BJ (cell line): ENCODE data around the gene NPR1. TPM values are rescaled to one million over a fixed set of nuclear protein-coding genes. Genes with fewer than 3 reads are reported as not detected.

Experiments used
- CTCF ChIA-PET: fragments of 350-600 bp; formaldehyde crosslinking; extraction: SDS; loops from one replicate; lab custom pipeline; 2021; ENCODE audit warnings: antibody characterized with exemption, inconsistent platforms; lab: Yijun Ruan, JAX
- POLR2A ChIA-PET: fragments of 300-600 bp; sonication (Branson Sonifier 250); formaldehyde crosslinking; extraction: SDS; loops from one replicate; lab custom pipeline; 2021; ENCODE audit warnings: antibody characterized with exemption; lab: Charles Lee
- DNase-seq: peaks from one replicate; pipeline ENCODE4 v3.0.0-alpha.2; 2011; ENCODE audit warnings: low read depth
- H3K27me3 ChIP-seq: 2 replicates; pipeline ENCODE4 v1.6.0; 2011; ENCODE audit warnings: low read length; ENCODE audit not compliant: control insufficient read depth, insufficient read depth
- H3K36me3 ChIP-seq: 2 replicates; pipeline ENCODE4 v1.5.1; 2011; ENCODE audit warnings: low read length; ENCODE audit not compliant: control insufficient read depth, insufficient read depth
- H3K4me3 ChIP-seq: 2 replicates; pipeline ENCODE4 v1.5.1; 2011; ENCODE audit warnings: low read depth, mild to moderate bottlenecking, control low read depth, low read length
- polyA plus RNA-seq: library from polyadenylated mRNA; depleted of rRNA; stranded (reverse); fragments of >200 nt; gene quantifications from 2 replicates; pipeline ENCODE4 v1.2.3, GENCODE V29; 2011
- TF ChIP-seq, protein P1 (sequence below): IDR thresholded peaks from 2 replicates; pipeline ENCODE4 v1.5.1; 2011; ENCODE audit warnings: low read depth, mild to moderate bottlenecking, control low read depth, inconsistent platforms, low read length, moderate library complexity; ENCODE audit not compliant: insufficient read depth

Gene NPR1
- polyA plus RNA-seq, 1 experiment: 0.02 TPM

DNA sequence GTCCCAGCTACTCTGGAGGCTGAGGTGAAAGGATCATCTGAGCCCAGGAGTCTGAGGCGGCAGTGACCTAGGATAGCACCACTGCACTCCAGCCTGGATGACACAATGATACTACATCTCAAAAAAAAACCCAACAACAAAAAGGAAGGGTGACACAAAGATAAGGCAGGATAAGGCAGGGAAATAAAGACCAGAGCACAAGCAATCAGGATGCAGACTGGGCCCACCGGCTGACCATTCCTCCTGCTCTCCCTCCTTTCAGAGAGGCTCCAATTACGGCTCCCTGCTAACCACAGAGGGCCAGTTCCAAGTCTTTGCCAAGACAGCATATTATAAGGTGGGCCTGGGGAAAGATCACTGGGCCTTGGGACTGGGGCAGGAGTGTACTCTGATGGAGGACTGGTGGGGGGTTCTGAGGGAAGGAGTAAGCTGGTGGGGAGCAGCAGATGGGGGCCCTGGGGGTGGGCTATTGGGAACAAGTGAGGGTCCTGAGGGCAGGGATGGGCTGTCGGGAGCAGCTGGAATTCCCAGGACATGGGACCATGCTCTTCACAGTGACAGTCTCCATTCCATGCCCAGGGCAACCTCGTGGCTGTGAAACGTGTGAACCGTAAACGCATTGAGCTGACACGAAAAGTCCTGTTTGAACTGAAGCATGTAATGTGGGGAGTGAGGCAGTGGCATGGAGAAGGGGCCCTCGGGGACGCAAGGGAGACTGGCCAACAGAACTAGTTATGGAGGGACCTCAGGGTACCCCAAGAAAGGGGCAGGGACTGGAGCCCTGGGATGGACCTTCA is 7.3 kb downstream of the NPR1 start:
- H3K27me3 ChIP-seq: peaks cover 28% of the 10 kb centered on the region
- H3K4me3 ChIP-seq: no peak overlapping the region
- CTCF ChIA-PET: interaction anchor here (0.8 kb wide), 1 partner anchor 10 kb away, joined by 3 read pairs; no protein-coding TSS in a partner anchor
- POLR2A ChIA-PET: no interaction called here
- DNase-seq: no peak
- no peaks in the 10 kb centered on the region for H3K36me3 ChIP-seq
- TF ChIP-seq, protein P1, sequence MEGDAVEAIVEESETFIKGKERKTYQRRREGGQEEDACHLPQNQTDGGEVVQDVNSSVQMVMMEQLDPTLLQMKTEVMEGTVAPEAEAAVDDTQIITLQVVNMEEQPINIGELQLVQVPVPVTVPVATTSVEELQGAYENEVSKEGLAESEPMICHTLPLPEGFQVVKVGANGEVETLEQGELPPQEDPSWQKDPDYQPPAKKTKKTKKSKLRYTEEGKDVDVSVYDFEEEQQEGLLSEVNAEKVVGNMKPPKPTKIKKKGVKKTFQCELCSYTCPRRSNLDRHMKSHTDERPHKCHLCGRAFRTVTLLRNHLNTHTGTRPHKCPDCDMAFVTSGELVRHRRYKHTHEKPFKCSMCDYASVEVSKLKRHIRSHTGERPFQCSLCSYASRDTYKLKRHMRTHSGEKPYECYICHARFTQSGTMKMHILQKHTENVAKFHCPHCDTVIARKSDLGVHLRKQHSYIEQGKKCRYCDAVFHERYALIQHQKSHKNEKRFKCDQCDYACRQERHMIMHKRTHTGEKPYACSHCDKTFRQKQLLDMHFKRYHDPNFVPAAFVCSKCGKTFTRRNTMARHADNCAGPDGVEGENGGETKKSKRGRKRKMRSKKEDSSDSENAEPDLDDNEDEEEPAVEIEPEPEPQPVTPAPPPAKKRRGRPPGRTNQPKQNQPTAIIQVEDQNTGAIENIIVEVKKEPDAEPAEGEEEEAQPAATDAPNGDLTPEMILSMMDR: no peak

DNA sequence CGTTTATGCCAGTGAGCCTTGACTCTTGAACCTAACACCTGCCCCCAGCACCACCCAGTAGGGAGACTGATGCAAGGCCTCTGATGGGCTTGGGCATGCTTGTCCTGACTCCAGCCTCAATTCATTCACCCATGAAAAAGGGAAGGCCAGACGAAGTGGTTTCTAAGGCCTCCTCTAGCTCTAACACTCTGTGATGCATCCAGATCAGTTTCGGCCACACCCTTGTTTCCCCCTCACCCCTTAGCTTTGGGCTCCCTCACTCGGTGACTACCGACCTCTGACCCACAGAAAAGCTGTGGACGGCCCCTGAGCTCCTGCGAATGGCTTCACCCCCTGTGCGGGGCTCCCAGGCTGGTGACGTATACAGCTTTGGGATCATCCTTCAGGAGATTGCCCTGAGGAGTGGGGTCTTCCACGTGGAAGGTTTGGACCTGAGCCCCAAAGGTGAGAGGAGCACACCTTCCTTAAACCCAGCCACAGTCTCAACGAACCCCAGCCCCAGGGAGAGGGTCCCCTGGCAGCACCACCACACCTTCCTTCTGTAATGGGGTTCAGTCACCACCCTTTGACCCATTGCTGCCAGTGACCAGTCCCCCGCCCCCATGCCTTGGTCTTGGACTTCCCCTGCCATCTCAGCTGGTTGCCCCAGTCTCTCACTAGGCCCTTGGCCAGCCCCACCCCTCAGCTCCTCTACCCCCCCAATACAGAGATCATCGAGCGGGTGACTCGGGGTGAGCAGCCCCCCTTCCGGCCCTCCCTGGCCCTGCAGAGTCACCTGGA is 9.0 kb downstream of the NPR1 start:
- TF ChIP-seq, protein P1: no peak
- Histone ChIP-seq H3K4me3 (no peak overlapping the region), H3K36me3 (no peaks in the 10 kb centered on the region), H3K27me3 (peaks cover 18% of the 10 kb centered on the region)
- ChIA-PET POLR2A (interaction anchor here (0.5 kb wide), 1 partner anchor 257 kb away, joined by 3 read pairs; no protein-coding TSS in a partner anchor), CTCF (interaction anchor here (0.7 to 1.7 kb wide), 2 partner anchors 10 to 11 kb away, joined by 3 to 5 read pairs; no protein-coding TSS in a partner anchor)
- no peak for DNase-seq

GRCh38 chr1:153688276-153688675 is 9.8 kb downstream of the NPR1 start:
- ChIA-PET CTCF (interaction anchor here (1.7 kb wide), 2 partner anchors 10 to 11 kb away, joined by 5 to 8 read pairs; partner anchors contain the start of gene NPR1), POLR2A (no interaction called here)

GRCh38 chr1:153688736-153689328 is 10.3 kb downstream of the NPR1 start:
- no peak for DNase-seq
- Histone ChIP-seq H3K4me3 (no peak overlapping the region), H3K36me3 (no peaks in the 10 kb centered on the region), H3K27me3 (peaks cover 14% of the 10 kb centered on the region)
- CTCF ChIA-PET: interaction anchor here (1.7 kb wide), 2 partner anchors 10 to 12 kb away, joined by 5 to 8 read pairs; partner anchors contain the start of gene NPR1
- POLR2A ChIA-PET: no interaction called here
- TF ChIP-seq, protein P1: no peak

More at GRCh38 chr1:153688276-153688675, 9.8 kb downstream of the NPR1 start:
- DNase-seq: no peak
- Histone ChIP-seq H3K27me3 (peaks cover 14% of the 10 kb centered on the region), H3K4me3 (no peak overlapping the region), H3K36me3 (no peaks in the 10 kb centered on the region)
- TF ChIP-seq, protein P1: no peak
